IMR-90 (cell line): Measurements from ENCODE around the gene CTBP2. TPM values are rescaled to one million over a fixed set of nuclear protein-coding genes. Genes with fewer than 3 reads are reported as not detected.

Experiments used
- ATAC-seq: fragments of 200-7000 bp; cut with Tn5 transposase; 2 replicates; pipeline ENCODE4 v1.9.1; 2020; ENCODE audit warnings: low read depth, mild to moderate bottlenecking, moderate library complexity
- BruUV-seq: library from RNA; stranded (reverse); fragments of 400-500 nt; replicated peaks from 2 replicates; lab custom pipeline; 2021; lab: Mats Ljungman, UMichigan
- CTCF ChIA-PET: fragments of 300-600 bp; formaldehyde crosslinking; extraction: SDS; loops from one replicate; lab custom pipeline; 2021; ENCODE audit warnings: antibody characterized with exemption; lab: Yijun Ruan, JAX
- POLR2A ChIA-PET: fragments of 300-600 bp; sonication (Branson Sonifier 250); formaldehyde crosslinking; loops from one replicate; lab custom pipeline; 2022; ENCODE audit warnings: antibody characterized with exemption; ENCODE audit not compliant: unreplicated experiment; lab: Charles Lee
- DNase-seq: peaks from one replicate; pipeline ENCODE4 v3.0.0; 2013
- H2AFZ ChIP-seq: replicated peaks from 2 replicates; pipeline ENCODE3; 2013; ENCODE audit warnings: low read length, mild to moderate bottlenecking; ENCODE audit not compliant: poor library complexity
- H2AK5ac ChIP-seq: 2 replicates; pipeline ENCODE4 v1.6.1; 2013; ENCODE audit warnings: low read depth, low read length, inconsistent platforms
- H2AK9ac ChIP-seq: replicated peaks from 2 replicates; pipeline ENCODE3; 2013; ENCODE audit warnings: mild to moderate bottlenecking, low read depth, low read length, moderate library complexity; ENCODE audit not compliant: poor library complexity
- H2BK120ac ChIP-seq: 2 replicates; pipeline ENCODE4 v1.6.1; 2013; ENCODE audit warnings: low read depth, low read length, inconsistent platforms
- H2BK15ac ChIP-seq: 3 replicates; pipeline ENCODE4 v1.6.1; 2013; ENCODE audit warnings: low read depth, low read length, inconsistent platforms
- H2BK20ac ChIP-seq: 2 replicates; pipeline ENCODE4 v1.6.1; 2013; ENCODE audit warnings: low read depth, mild to moderate bottlenecking, inconsistent platforms, low read length, moderate library complexity
- H2BK5ac ChIP-seq: 2 replicates; pipeline ENCODE4 v1.6.1; 2013; ENCODE audit warnings: mild to moderate bottlenecking, low read depth, low read length, inconsistent platforms; ENCODE audit not compliant: poor library complexity, severe bottlenecking
- H3K14ac ChIP-seq: replicated peaks from 2 replicates; pipeline ENCODE4 v1.6.1; 2013; ENCODE audit warnings: low read depth, low read length, inconsistent platforms
- H3K18ac ChIP-seq: 2 replicates; pipeline ENCODE4 v1.6.1; 2013; ENCODE audit warnings: low read depth, low read length, control low read depth
- H3K23ac ChIP-seq: 2 replicates; pipeline ENCODE4 v1.6.1; 2013; ENCODE audit warnings: low read depth, low read length, inconsistent platforms
- H3K27ac ChIP-seq: 2 replicates; pipeline ENCODE4 v1.5.1; 2013; ENCODE audit warnings: mild to moderate bottlenecking, control low read depth, low read length; ENCODE audit not compliant: insufficient read depth
- H3K27me3 ChIP-seq: 2 replicates; pipeline ENCODE4 v1.6.1; 2013; ENCODE audit warnings: low read length; ENCODE audit not compliant: control insufficient read depth, insufficient read depth
- H3K36me3 ChIP-seq: 2 replicates; pipeline ENCODE4 v1.6.1; 2013; ENCODE audit warnings: low read length, mixed read lengths; ENCODE audit not compliant: control insufficient read depth, insufficient read depth
- H3K4ac ChIP-seq: 2 replicates; pipeline ENCODE4 v1.6.1; 2013; ENCODE audit warnings: low read depth, low read length, inconsistent platforms
- H3K4me1 ChIP-seq: 2 replicates; pipeline ENCODE4 v1.6.1; 2013; ENCODE audit warnings: low read length, mixed read lengths; ENCODE audit not compliant: control insufficient read depth, insufficient read depth
- H3K4me2 ChIP-seq: 2 replicates; pipeline ENCODE4 v1.6.1; 2013; ENCODE audit warnings: low read depth, mild to moderate bottlenecking, control low read depth, low read length, moderate library complexity
- H3K4me3 ChIP-seq: 2 replicates; pipeline ENCODE4 v1.5.1; 2013; ENCODE audit warnings: low read depth, mild to moderate bottlenecking, control low read depth, low read length, moderate library complexity; ENCODE audit not compliant: insufficient read depth
- H3K56ac ChIP-seq: 2 replicates; pipeline ENCODE4 v1.6.1; 2013; ENCODE audit warnings: low read length, inconsistent platforms; ENCODE audit not compliant: insufficient read depth; ENCODE audit errors: extremely low read depth
- H3K79me1 ChIP-seq, 2 experiments: 2 replicates each; pipeline ENCODE4 v1.6.1; 2013; ENCODE audit warnings: low read length in 2 of 2, inconsistent platforms in 1 of 2, low read depth in 1 of 2
- H3K9ac ChIP-seq: 2 replicates; pipeline ENCODE4 v1.6.1; 2013; ENCODE audit warnings: low read depth, low read length, control low read depth
- H3K9me1 ChIP-seq: 2 replicates; pipeline ENCODE4 v1.6.1; 2013; ENCODE audit warnings: low read length, inconsistent platforms; ENCODE audit not compliant: insufficient read depth
- H3K9me3 ChIP-seq: 2 replicates; pipeline ENCODE4 v1.6.1; 2013; ENCODE audit warnings: low read length; ENCODE audit not compliant: control insufficient read depth, insufficient read depth
- H4K20me1 ChIP-seq: 2 replicates; pipeline ENCODE4 v1.6.1; 2013; ENCODE audit warnings: low read length, inconsistent platforms; ENCODE audit not compliant: insufficient read depth
- H4K5ac ChIP-seq: 2 replicates; pipeline ENCODE4 v1.6.1; 2013; ENCODE audit warnings: mild to moderate bottlenecking, low read depth, low read length, control low read depth
- H4K8ac ChIP-seq, 2 experiments: 2 replicates each; pipeline ENCODE4 v1.6.1; 2013; ENCODE audit warnings: low read depth in 2 of 2, low read length in 2 of 2, control low read depth in 1 of 2, inconsistent platforms in 1 of 2
- H4K91ac ChIP-seq: 2 replicates; pipeline ENCODE4 v1.6.1; 2013; ENCODE audit warnings: low read depth, low read length, inconsistent platforms; ENCODE audit not compliant: insufficient read depth
- BHLHE40 ChIP-seq: fragments of 150-350 bp; IDR thresholded peaks from 2 replicates; pipeline ENCODE4 v1.6.1; 2016; ENCODE audit warnings: mild to moderate bottlenecking, low read depth, low read length
- CEBPB ChIP-seq: IDR thresholded peaks from 2 replicates; pipeline ENCODE4 v1.6.1; 2012; ENCODE audit warnings: low read depth, low read length, improper control_type of control experiment
- CHD1 ChIP-seq: IDR thresholded peaks from 2 replicates; pipeline ENCODE4 v1.6.1; 2012; ENCODE audit warnings: low read depth, low read length, improper control_type of control experiment
- FOS ChIP-seq: fragments of 150-350 bp; IDR thresholded peaks from 2 replicates; pipeline ENCODE4 v1.6.1; 2016; ENCODE audit warnings: low read depth, low read length
- MAFK ChIP-seq: IDR thresholded peaks from 2 replicates; pipeline ENCODE4 v1.6.1; 2012; ENCODE audit warnings: low read depth, low read length, improper control_type of control experiment
- MAZ ChIP-seq: IDR thresholded peaks from 2 replicates; pipeline ENCODE4 v1.6.1; 2012; ENCODE audit warnings: low read depth, mild to moderate bottlenecking, low read length, improper control_type of control experiment, moderate library complexity, borderline replicate concordance
- MXI1 ChIP-seq: IDR thresholded peaks from 2 replicates; pipeline ENCODE4 v1.6.1; 2012; ENCODE audit warnings: low read depth, mild to moderate bottlenecking, low read length, moderate library complexity, borderline replicate concordance
- NFE2L2 ChIP-seq: fragments of 150-350 bp; IDR thresholded peaks from 2 replicates; pipeline ENCODE4 v1.6.1; 2016; ENCODE audit warnings: low read depth, mild to moderate bottlenecking, low read length
- RAD21 ChIP-seq: IDR thresholded peaks from 2 replicates; pipeline ENCODE4 v1.6.1; 2012; ENCODE audit warnings: low read length, improper control_type of control experiment
- RFX5 ChIP-seq: IDR thresholded peaks from 2 replicates; pipeline ENCODE4 v1.8.0; 2012; ENCODE audit warnings: low read depth, mild to moderate bottlenecking, low read length, moderate library complexity
- SMC3 ChIP-seq: fragments of 150-350 bp; IDR thresholded peaks from 2 replicates; pipeline ENCODE4 v1.6.1; 2016; ENCODE audit warnings: low read depth, mild to moderate bottlenecking, antibody characterized with exemption, low read length, moderate library complexity
- WGBS, 2 experiments: methylation state at CpG; one replicate each; pipeline versions ENCODE4 v1.1.5 to v1.1.7; 2013; ENCODE audit warnings: missing lambda C conversion rate in 2 of 2; ENCODE audit not compliant: insufficient read length in 1 of 2; ENCODE audit errors: extremely low coverage in 2 of 2; 5-methylcytosine and 5-hydroxymethylcytosine counted together
- dilution Hi-C: fragments of 300-500 bp; cut with HindIII; formaldehyde crosslinking; loops from one replicate; pipeline ENCODE4 v1.14.3; 2018; ENCODE audit warnings: low sequenced_read_pairs; ENCODE audit not compliant: unreplicated experiment
- in situ Hi-C: fragments of 300-500 bp; cut with MboI; formaldehyde crosslinking; loops from 3 replicates; pipeline ENCODE4 v1.14.3; 2019; ENCODE audit warnings: low sequenced_read_pairs, inconsistent platforms, mixed read lengths
- intact Hi-C: fragments of 100-400 bp; cut with micrococcal nuclease; formaldehyde crosslinking; loops from 2 replicates; pipeline ENCODE4 v1.10.0; 2022
- polyA plus RNA-seq, 3 experiments: library from polyadenylated mRNA; depleted of rRNA; stranded (reverse); fragments of >200 nt; gene quantifications; 2 replicates each; pipeline ENCODE4 v1.2.3, GENCODE V29; 2012; ENCODE audit warnings: low replicate concordance in 1 of 3
- total RNA-seq: library from RNA; depleted of rRNA; stranded (reverse); fragments of >200 nt; gene quantifications from 2 replicates; pipeline ENCODE4 v1.2.3, GENCODE V29; 2012
- TF ChIP-seq, protein P1 (sequence below): fragments of 150-350 bp; IDR thresholded peaks from 2 replicates; pipeline ENCODE4 v1.6.1; 2017; ENCODE audit warnings: mild to moderate bottlenecking, antibody characterized with exemption, low read length, low read depth
- TF ChIP-seq, protein P2 (sequence below): fragments of 150-350 bp; IDR thresholded peaks from 2 replicates; pipeline ENCODE4 v1.6.1; 2016; ENCODE audit warnings: low read depth, mild to moderate bottlenecking, low read length, moderate library complexity, borderline replicate concordance
- TF ChIP-seq, protein P3 (sequence below): conservative IDR thresholded peaks from 2 replicates; pipeline ENCODE4 v1.5.1; 2012; ENCODE audit warnings: mild to moderate bottlenecking, low read depth, low read length, improper control_type of control experiment

Gene CTBP2
- total and polyA plus RNA-seq, 2 of the 4 experiments (the other 2 are of a cell fraction) = 81.0 to 86.6 TPM

DNA sequence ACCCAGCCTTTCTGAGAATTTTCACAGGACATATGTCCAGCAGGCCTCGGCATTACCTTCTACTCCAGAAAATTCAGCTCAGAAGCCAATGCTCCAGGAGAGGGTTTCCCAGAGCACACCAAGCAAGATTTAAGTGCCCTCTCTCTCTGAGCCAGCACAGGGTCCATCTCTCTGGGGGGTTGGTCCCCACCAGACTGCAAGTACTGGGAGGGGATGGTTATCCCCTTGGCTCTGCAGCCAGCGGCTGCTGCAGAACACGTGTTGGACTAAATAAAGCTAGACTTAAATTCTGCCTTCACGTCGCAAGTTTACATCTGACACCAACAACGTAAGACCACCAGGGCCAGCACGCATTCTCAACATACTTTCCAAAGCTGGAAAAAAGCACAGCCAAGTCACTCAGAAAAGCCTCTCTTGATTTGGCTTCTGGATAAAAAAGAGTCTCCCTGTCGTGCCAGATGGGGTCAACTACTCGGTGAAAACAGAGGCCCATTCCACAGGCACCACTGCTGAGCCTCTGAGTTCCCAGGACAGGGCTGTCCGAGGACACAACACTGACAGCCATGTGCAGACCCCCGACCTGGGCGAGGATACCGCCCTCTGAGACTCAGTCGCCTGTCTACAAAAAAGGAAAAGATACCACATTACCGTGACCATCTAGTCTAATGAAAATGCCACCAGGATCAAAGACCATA, 77.3 kb downstream of the CTBP2 start:
- CTCF ChIA-PET = no interaction called here
- intact Hi-C loops (no loop called here), dilution Hi-C loops (no loop called here), in situ Hi-C loops (no loop called here)
- Histone ChIP-seq H3K56ac (no peak overlapping the region), H3K23ac (peak overlapping the region; percentile 40; the same call in 1 of the 2 replicates), H4K91ac (peak overlapping the region; percentile 79), H3K14ac (peak overlapping the region; percentile 59), H2BK5ac (peak overlapping the region; percentile 80), H3K4me1 (peaks cover 27% of the 10 kb centered on the region), H2BK15ac (peak overlapping the region; percentile 17; the same call in 2 of the 3 replicates), H2BK20ac (peak overlapping the region; percentile 35), H3K18ac (peak overlapping the region; percentile 62), H3K4ac (peak overlapping the region; percentile 75), H3K36me3 (peaks cover 10% of the 10 kb centered on the region), H3K27me3 (no peaks in the 10 kb centered on the region), H3K4me3 (no peak overlapping the region), H3K4me2 (peak overlapping the region; percentile 13), H3K9ac (peak overlapping the region; percentile 15; the same call in 1 of the 2 replicates), H2AK5ac (peak overlapping the region; percentile 63), H4K8ac (peak overlapping the region; percentile 61 to 67), H2AK9ac (peak overlapping the region; percentile 19), H2BK120ac (peak overlapping the region; percentile 76), H2AFZ (no peak overlapping the region), H3K9me1 (peaks cover 41% of the 10 kb centered on the region), H3K79me1 (peaks cover 41 to 84% of the 10 kb centered on the region in 2 experiments), H4K5ac (peak overlapping the region; percentile 35; the same call in 1 of the 2 replicates), H3K27ac (peak overlapping the region; percentile 48), H4K20me1 (peaks cover 26% of the 10 kb centered on the region), H3K9me3 (no peaks in the 10 kb centered on the region)
- no peak for DNase-seq
- WGBS, 2 experiments = 43% methylated on average over 4 of the region's 15 CpGs; no CpG with 5 or more reads in 1 of the 2 experiments
- BruUV-seq = no TSS peak
- POLR2A ChIA-PET = no interaction called here
- ATAC-seq = no peak
- TF ChIP-seq FOS = no peak
- no peak for TF ChIP-seq RFX5
- TF ChIP-seq CHD1 = no peak
- no peak for TF ChIP-seq RAD21
- TF ChIP-seq MAFK = no peak
- TF ChIP-seq, protein P1, sequence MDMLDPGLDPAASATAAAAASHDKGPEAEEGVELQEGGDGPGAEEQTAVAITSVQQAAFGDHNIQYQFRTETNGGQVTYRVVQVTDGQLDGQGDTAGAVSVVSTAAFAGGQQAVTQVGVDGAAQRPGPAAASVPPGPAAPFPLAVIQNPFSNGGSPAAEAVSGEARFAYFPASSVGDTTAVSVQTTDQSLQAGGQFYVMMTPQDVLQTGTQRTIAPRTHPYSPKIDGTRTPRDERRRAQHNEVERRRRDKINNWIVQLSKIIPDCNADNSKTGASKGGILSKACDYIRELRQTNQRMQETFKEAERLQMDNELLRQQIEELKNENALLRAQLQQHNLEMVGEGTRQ = no peak
- no peak for TF ChIP-seq BHLHE40
- TF ChIP-seq MXI1 = no peak
- TF ChIP-seq NFE2L2 = no peak
- TF ChIP-seq MAZ = no peak
- TF ChIP-seq SMC3 = no peak
- TF ChIP-seq, protein P2, sequence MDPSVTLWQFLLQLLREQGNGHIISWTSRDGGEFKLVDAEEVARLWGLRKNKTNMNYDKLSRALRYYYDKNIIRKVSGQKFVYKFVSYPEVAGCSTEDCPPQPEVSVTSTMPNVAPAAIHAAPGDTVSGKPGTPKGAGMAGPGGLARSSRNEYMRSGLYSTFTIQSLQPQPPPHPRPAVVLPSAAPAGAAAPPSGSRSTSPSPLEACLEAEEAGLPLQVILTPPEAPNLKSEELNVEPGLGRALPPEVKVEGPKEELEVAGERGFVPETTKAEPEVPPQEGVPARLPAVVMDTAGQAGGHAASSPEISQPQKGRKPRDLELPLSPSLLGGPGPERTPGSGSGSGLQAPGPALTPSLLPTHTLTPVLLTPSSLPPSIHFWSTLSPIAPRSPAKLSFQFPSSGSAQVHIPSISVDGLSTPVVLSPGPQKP = no peak
- TF ChIP-seq, protein P3, sequence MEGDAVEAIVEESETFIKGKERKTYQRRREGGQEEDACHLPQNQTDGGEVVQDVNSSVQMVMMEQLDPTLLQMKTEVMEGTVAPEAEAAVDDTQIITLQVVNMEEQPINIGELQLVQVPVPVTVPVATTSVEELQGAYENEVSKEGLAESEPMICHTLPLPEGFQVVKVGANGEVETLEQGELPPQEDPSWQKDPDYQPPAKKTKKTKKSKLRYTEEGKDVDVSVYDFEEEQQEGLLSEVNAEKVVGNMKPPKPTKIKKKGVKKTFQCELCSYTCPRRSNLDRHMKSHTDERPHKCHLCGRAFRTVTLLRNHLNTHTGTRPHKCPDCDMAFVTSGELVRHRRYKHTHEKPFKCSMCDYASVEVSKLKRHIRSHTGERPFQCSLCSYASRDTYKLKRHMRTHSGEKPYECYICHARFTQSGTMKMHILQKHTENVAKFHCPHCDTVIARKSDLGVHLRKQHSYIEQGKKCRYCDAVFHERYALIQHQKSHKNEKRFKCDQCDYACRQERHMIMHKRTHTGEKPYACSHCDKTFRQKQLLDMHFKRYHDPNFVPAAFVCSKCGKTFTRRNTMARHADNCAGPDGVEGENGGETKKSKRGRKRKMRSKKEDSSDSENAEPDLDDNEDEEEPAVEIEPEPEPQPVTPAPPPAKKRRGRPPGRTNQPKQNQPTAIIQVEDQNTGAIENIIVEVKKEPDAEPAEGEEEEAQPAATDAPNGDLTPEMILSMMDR = no peak
- no peak for TF ChIP-seq CEBPB
